HepG2 (cell line): ENCODE results near the gene CDH1. TPM values are rescaled to one million over a fixed set of nuclear protein-coding genes. Genes with fewer than 3 reads are reported as not detected.

Source experiments
- CENPT ChIP-seq: sonication (generic); formaldehyde crosslinking; IDR thresholded peaks from 2 replicates; pipeline ENCODE4 v1.8.0; 2022; ENCODE audit warnings: low read depth, mild to moderate bottlenecking, moderate library complexity, missing genetic modification reagents
- DDIT3 ChIP-seq: sonication (generic); formaldehyde crosslinking; IDR thresholded peaks from 2 replicates; pipeline ENCODE4 v1.4.0; 2020; ENCODE audit warnings: mild to moderate bottlenecking, missing genetic modification reagents
- DRAP1 ChIP-seq: IDR thresholded peaks from 2 replicates; pipeline ENCODE4 v1.6.1; 2016; ENCODE audit warnings: missing genetic modification reagents, missing compliant biosample characterization
- E2F5 ChIP-seq: sonication (generic); formaldehyde crosslinking; conservative IDR thresholded peaks from 2 replicates; pipeline ENCODE4 v1.4.0; 2020; ENCODE audit warnings: missing genetic modification reagents
- EEA1 ChIP-seq: sonication (generic); formaldehyde crosslinking; IDR thresholded peaks from 2 replicates; pipeline ENCODE4 v1.5.1; 2020; ENCODE audit warnings: mild to moderate bottlenecking, missing genetic modification reagents, borderline replicate concordance
- FOXK1 ChIP-seq: sonication (generic); formaldehyde crosslinking; IDR thresholded peaks from 2 replicates; pipeline ENCODE4 v1.4.0; 2020; ENCODE audit warnings: low read depth, missing genetic modification reagents, borderline replicate concordance
- HDAC6 ChIP-seq: fragments of 200-600 bp; sonication (generic); IDR thresholded peaks from 2 replicates; pipeline ENCODE4 v1.7.0; 2017; ENCODE audit warnings: mild to moderate bottlenecking, antibody characterized with exemption, low read length, low read depth
- HNRNPLL ChIP-seq: fragments of 200-400 bp; formaldehyde crosslinking; IDR thresholded peaks from 2 replicates; pipeline ENCODE4 v1.6.1; 2017; ENCODE audit warnings: mild to moderate bottlenecking, low read depth, low read length; ENCODE audit not compliant: poor library complexity, severe bottlenecking
- JDP2 ChIP-seq: sonication (generic); formaldehyde crosslinking; IDR thresholded peaks from 2 replicates; pipeline ENCODE4 v1.8.1; 2022; ENCODE audit warnings: missing genetic modification reagents, borderline replicate concordance
- MAFK ChIP-seq, 2 experiments: IDR thresholded peaks in 1 of 2; conservative IDR thresholded peaks in 1 of 2; 2 replicates each; pipeline ENCODE4 v1.6.1; 2011; ENCODE audit warnings: improper control_type of control experiment in 2 of 2, low read length in 2 of 2
- MAX ChIP-seq: IDR thresholded peaks from 2 replicates; pipeline ENCODE4 v1.6.1; 2012; ENCODE audit warnings: inconsistent platforms
- MEF2D ChIP-seq: sonication (generic); formaldehyde crosslinking; IDR thresholded peaks from 2 replicates; pipeline ENCODE4 v1.5.1; 2020; ENCODE audit warnings: mild to moderate bottlenecking, missing genetic modification reagents
- MTF1 ChIP-seq: sonication (generic); formaldehyde crosslinking; IDR thresholded peaks from 2 replicates; pipeline ENCODE4 v1.5.0; 2020; ENCODE audit warnings: missing genetic modification reagents
- PPARG ChIP-seq: conservative IDR thresholded peaks from 2 replicates; pipeline ENCODE4 v1.6.1; 2016; ENCODE audit warnings: missing biosample characterization, missing genetic modification reagents
- PRPF4 ChIP-seq: fragments of 200-400 bp; formaldehyde crosslinking; IDR thresholded peaks from 2 replicates; pipeline ENCODE4 v1.6.1; 2016; ENCODE audit warnings: low read length, low read depth; ENCODE audit not compliant: poor library complexity, severe bottlenecking
- RNF2 ChIP-seq: fragments of 450-650 bp; conservative IDR thresholded peaks from 2 replicates; pipeline ENCODE4 v1.6.1; 2016; ENCODE audit warnings: low read depth
- SMARCC2 ChIP-seq: fragments of 450-650 bp; IDR thresholded peaks from 2 replicates; pipeline ENCODE4 v1.6.1; 2017; ENCODE audit warnings: antibody characterized with exemption, mild to moderate bottlenecking
- SP2 ChIP-seq: sonication (generic); formaldehyde crosslinking; IDR thresholded peaks from 2 replicates; pipeline ENCODE4 v1.5.1; 2020; ENCODE audit warnings: mild to moderate bottlenecking, missing genetic modification reagents
- ZNF121 ChIP-seq: sonication (generic); formaldehyde crosslinking; IDR thresholded peaks from 2 replicates; pipeline ENCODE4 v1.5.0; 2020; ENCODE audit warnings: mild to moderate bottlenecking, missing genetic modification reagents
- ZNF136 ChIP-seq: sonication (generic); formaldehyde crosslinking; IDR thresholded peaks from 2 replicates; pipeline ENCODE4 v1.8.1; 2022; ENCODE audit warnings: low read depth, mild to moderate bottlenecking, moderate library complexity, missing genetic modification reagents
- ZNF232 ChIP-seq: sonication (generic); formaldehyde crosslinking; IDR thresholded peaks from 2 replicates; pipeline ENCODE4 v1.4.0; 2020; ENCODE audit warnings: missing genetic modification reagents, borderline replicate concordance
- ZNF282 ChIP-seq: fragments of 450-650 bp; IDR thresholded peaks from 2 replicates; pipeline ENCODE4 v1.6.1; 2018; ENCODE audit not compliant: partially characterized antibody
- ZNF446 ChIP-seq: sonication (generic); formaldehyde crosslinking; IDR thresholded peaks from 2 replicates; pipeline ENCODE4 v1.5.0; 2020; ENCODE audit warnings: mild to moderate bottlenecking, missing genetic modification reagents
- ZNF460 ChIP-seq: sonication (generic); formaldehyde crosslinking; IDR thresholded peaks from 2 replicates; pipeline ENCODE4 v1.5.1; 2020; ENCODE audit warnings: missing genetic modification reagents, mild to moderate bottlenecking, borderline replicate concordance
- ZNF674 ChIP-seq: sonication (generic); formaldehyde crosslinking; IDR thresholded peaks from 2 replicates; pipeline ENCODE4 v1.5.0; 2020; ENCODE audit warnings: low read depth, mild to moderate bottlenecking, missing genetic modification reagents
- ZNF891 ChIP-seq: sonication (generic); formaldehyde crosslinking; IDR thresholded peaks from 2 replicates; pipeline ENCODE4 v1.5.0; 2020; ENCODE audit warnings: mild to moderate bottlenecking, missing genetic modification reagents
- ZSCAN12 ChIP-seq: sonication (generic); formaldehyde crosslinking; IDR thresholded peaks from 2 replicates; pipeline ENCODE4 v1.9.0; 2021; ENCODE audit warnings: mild to moderate bottlenecking, missing genetic modification reagents
- ZUFSP ChIP-seq: sonication (generic); formaldehyde crosslinking; IDR thresholded peaks from 2 replicates; pipeline ENCODE4 v1.9.0; 2021; ENCODE audit warnings: missing genetic modification reagents, mild to moderate bottlenecking, borderline replicate concordance
- polyA plus RNA-seq, 8 experiments: library from polyadenylated mRNA; depleted of rRNA in 3 of 8; stranded (reverse) in 7 of 8; unstranded in 1 of 8; fragments of >200 nt; fragmentation: Illumina TruSeq in 4 of 8; extraction: Trizol in 4 of 8; gene quantifications; 2 replicates each; pipeline versions ENCODE4 v1.2.1 to v1.2.3, GENCODE V29; 2011 to 2016; ENCODE audit warnings: low read depth in 4 of 8, missing spikeins in 1 of 8, mixed read lengths in 1 of 8; ENCODE audit not compliant: insufficient read depth in 1 of 8
- total RNA-seq, 5 experiments: library from RNA; depleted of rRNA; stranded (reverse); fragments of >200 nt; fragmentation: Illumina TruSeq; extraction: Trizol; gene quantifications; 2 replicates each; pipeline ENCODE4 v1.2.3, GENCODE V29; 2016; ENCODE audit warnings: low read depth in 1 of 5

CDH1 gene
- total and polyA plus RNA-seq, 2 of the 13 experiments (the other 11 are each of a cell fraction or from before 2014, with no cell fraction given), result 0.95 to 9.8 TPM

- no peak; the same call in 1 of the 2 replicates for TF ChIP-seq DDIT3 (CRISPR knock-in tag)
- no peak for TF ChIP-seq HNRNPLL
- TF ChIP-seq FOXK1 (CRISPR knock-in tag), result peak; percentile 95
- peak; percentile 73; the same call in 1 of the 2 replicates for TF ChIP-seq ZSCAN12 (CRISPR knock-in tag)
- no peak for TF ChIP-seq CENPT (CRISPR knock-in tag)
- TF ChIP-seq E2F5 (CRISPR knock-in tag), result no peak
- TF ChIP-seq DRAP1 (CRISPR knock-in tag), result no peak; the same call in 1 of the 2 replicates
- TF ChIP-seq EEA1, result no peak
- TF ChIP-seq ZNF232 (CRISPR knock-in tag), result peak; percentile 77; the same call in 1 of the 2 replicates
- peak; percentile 91 for TF ChIP-seq MEF2D (CRISPR knock-in tag)
- no peak for TF ChIP-seq ZUFSP
- no peak for TF ChIP-seq MAFK (conservative IDR thresholded peaks at IDR 0.05 in 1 of 2, IDR thresholded peaks at IDR 0.05 in 1 of 2; ENCODE audit: low read length in 2 of 2)
- TF ChIP-seq RNF2, result 0 out of 2 replicates have a peak, but pooled peaks have one; percentile 56
- peak; percentile 85 for TF ChIP-seq MAX
- no peak for TF ChIP-seq ZNF282
- TF ChIP-seq PPARG (CRISPR knock-in tag), result peak; percentile 97
- TF ChIP-seq ZNF121 (CRISPR knock-in tag), result no peak
- TF ChIP-seq HDAC6, result no peak
- no peak for TF ChIP-seq ZNF446 (CRISPR knock-in tag)
- no peak for TF ChIP-seq SP2 (CRISPR knock-in tag)
- TF ChIP-seq ZNF891 (CRISPR knock-in tag), result no peak
- peak; percentile 45; the same call in 1 of the 2 replicates for TF ChIP-seq MTF1 (CRISPR knock-in tag)
- no peak for TF ChIP-seq SMARCC2
- no peak for TF ChIP-seq ZNF136 (CRISPR knock-in tag)
- TF ChIP-seq ZNF460 (CRISPR knock-in tag), result peak; percentile 71
- TF ChIP-seq PRPF4, result no peak
- TF ChIP-seq JDP2 (CRISPR knock-in tag), result no peak
- no peak for TF ChIP-seq ZNF674 (CRISPR knock-in tag)
Observed at GRCh38 chr16:68792465-68793324, 55.6 kb downstream of the CDH1 start (continued).
